IMR-90 (cell line): ENCODE results near the gene PRODH2. TPM values are rescaled to one million over a fixed set of nuclear protein-coding genes. Genes with fewer than 3 reads are reported as not detected.

Source experiments
- ATAC-seq: fragments of 200-7000 bp; cut with Tn5 transposase; 2 replicates; pipeline ENCODE4 v1.9.1; 2020; ENCODE audit warnings: low read depth, mild to moderate bottlenecking, moderate library complexity
- BruUV-seq: library from RNA; stranded (reverse); fragments of 400-500 nt; replicated peaks from 2 replicates; lab custom pipeline; 2021; lab: Mats Ljungman, UMichigan
- CTCF ChIA-PET: fragments of 300-600 bp; formaldehyde crosslinking; extraction: SDS; loops from one replicate; lab custom pipeline; 2021; ENCODE audit warnings: antibody characterized with exemption; lab: Yijun Ruan, JAX
- POLR2A ChIA-PET: fragments of 300-600 bp; sonication (Branson Sonifier 250); formaldehyde crosslinking; loops from one replicate; lab custom pipeline; 2022; ENCODE audit warnings: antibody characterized with exemption; ENCODE audit not compliant: unreplicated experiment; lab: Charles Lee
- DNase-seq: peaks from one replicate; pipeline ENCODE4 v3.0.0; 2013
- H2AFZ ChIP-seq: replicated peaks from 2 replicates; pipeline ENCODE3; 2013; ENCODE audit warnings: low read length, mild to moderate bottlenecking; ENCODE audit not compliant: poor library complexity
- H2AK5ac ChIP-seq: 2 replicates; pipeline ENCODE4 v1.6.1; 2013; ENCODE audit warnings: low read depth, low read length, inconsistent platforms
- H2AK9ac ChIP-seq: replicated peaks from 2 replicates; pipeline ENCODE3; 2013; ENCODE audit warnings: mild to moderate bottlenecking, low read depth, low read length, moderate library complexity; ENCODE audit not compliant: poor library complexity
- H2BK120ac ChIP-seq: 2 replicates; pipeline ENCODE4 v1.6.1; 2013; ENCODE audit warnings: low read depth, low read length, inconsistent platforms
- H2BK15ac ChIP-seq: 3 replicates; pipeline ENCODE4 v1.6.1; 2013; ENCODE audit warnings: low read depth, low read length, inconsistent platforms
- H2BK20ac ChIP-seq: 2 replicates; pipeline ENCODE4 v1.6.1; 2013; ENCODE audit warnings: low read depth, mild to moderate bottlenecking, inconsistent platforms, low read length, moderate library complexity
- H2BK5ac ChIP-seq: 2 replicates; pipeline ENCODE4 v1.6.1; 2013; ENCODE audit warnings: mild to moderate bottlenecking, low read depth, low read length, inconsistent platforms; ENCODE audit not compliant: poor library complexity, severe bottlenecking
- H3K14ac ChIP-seq: replicated peaks from 2 replicates; pipeline ENCODE4 v1.6.1; 2013; ENCODE audit warnings: low read depth, low read length, inconsistent platforms
- H3K18ac ChIP-seq: 2 replicates; pipeline ENCODE4 v1.6.1; 2013; ENCODE audit warnings: low read depth, low read length, control low read depth
- H3K23ac ChIP-seq: 2 replicates; pipeline ENCODE4 v1.6.1; 2013; ENCODE audit warnings: low read depth, low read length, inconsistent platforms
- H3K27ac ChIP-seq: 2 replicates; pipeline ENCODE4 v1.5.1; 2013; ENCODE audit warnings: mild to moderate bottlenecking, control low read depth, low read length; ENCODE audit not compliant: insufficient read depth
- H3K27me3 ChIP-seq: 2 replicates; pipeline ENCODE4 v1.6.1; 2013; ENCODE audit warnings: low read length; ENCODE audit not compliant: control insufficient read depth, insufficient read depth
- H3K36me3 ChIP-seq: 2 replicates; pipeline ENCODE4 v1.6.1; 2013; ENCODE audit warnings: low read length, mixed read lengths; ENCODE audit not compliant: control insufficient read depth, insufficient read depth
- H3K4ac ChIP-seq: 2 replicates; pipeline ENCODE4 v1.6.1; 2013; ENCODE audit warnings: low read depth, low read length, inconsistent platforms
- H3K4me1 ChIP-seq: 2 replicates; pipeline ENCODE4 v1.6.1; 2013; ENCODE audit warnings: low read length, mixed read lengths; ENCODE audit not compliant: control insufficient read depth, insufficient read depth
- H3K4me2 ChIP-seq: 2 replicates; pipeline ENCODE4 v1.6.1; 2013; ENCODE audit warnings: low read depth, mild to moderate bottlenecking, control low read depth, low read length, moderate library complexity
- H3K4me3 ChIP-seq: 2 replicates; pipeline ENCODE4 v1.5.1; 2013; ENCODE audit warnings: low read depth, mild to moderate bottlenecking, control low read depth, low read length, moderate library complexity; ENCODE audit not compliant: insufficient read depth
- H3K56ac ChIP-seq: 2 replicates; pipeline ENCODE4 v1.6.1; 2013; ENCODE audit warnings: low read length, inconsistent platforms; ENCODE audit not compliant: insufficient read depth; ENCODE audit errors: extremely low read depth
- H3K79me1 ChIP-seq, 2 experiments: 2 replicates each; pipeline ENCODE4 v1.6.1; 2013; ENCODE audit warnings: low read length in 2 of 2, inconsistent platforms in 1 of 2, low read depth in 1 of 2
- H3K9ac ChIP-seq: 2 replicates; pipeline ENCODE4 v1.6.1; 2013; ENCODE audit warnings: low read depth, low read length, control low read depth
- H3K9me1 ChIP-seq: 2 replicates; pipeline ENCODE4 v1.6.1; 2013; ENCODE audit warnings: low read length, inconsistent platforms; ENCODE audit not compliant: insufficient read depth
- H3K9me3 ChIP-seq: 2 replicates; pipeline ENCODE4 v1.6.1; 2013; ENCODE audit warnings: low read length; ENCODE audit not compliant: control insufficient read depth, insufficient read depth
- H4K20me1 ChIP-seq: 2 replicates; pipeline ENCODE4 v1.6.1; 2013; ENCODE audit warnings: low read length, inconsistent platforms; ENCODE audit not compliant: insufficient read depth
- H4K5ac ChIP-seq: 2 replicates; pipeline ENCODE4 v1.6.1; 2013; ENCODE audit warnings: mild to moderate bottlenecking, low read depth, low read length, control low read depth
- H4K8ac ChIP-seq, 2 experiments: 2 replicates each; pipeline ENCODE4 v1.6.1; 2013; ENCODE audit warnings: low read depth in 2 of 2, low read length in 2 of 2, control low read depth in 1 of 2, inconsistent platforms in 1 of 2
- H4K91ac ChIP-seq: 2 replicates; pipeline ENCODE4 v1.6.1; 2013; ENCODE audit warnings: low read depth, low read length, inconsistent platforms; ENCODE audit not compliant: insufficient read depth
- BHLHE40 ChIP-seq: fragments of 150-350 bp; IDR thresholded peaks from 2 replicates; pipeline ENCODE4 v1.6.1; 2016; ENCODE audit warnings: mild to moderate bottlenecking, low read depth, low read length
- CEBPB ChIP-seq: IDR thresholded peaks from 2 replicates; pipeline ENCODE4 v1.6.1; 2012; ENCODE audit warnings: low read depth, low read length, improper control_type of control experiment
- CHD1 ChIP-seq: IDR thresholded peaks from 2 replicates; pipeline ENCODE4 v1.6.1; 2012; ENCODE audit warnings: low read depth, low read length, improper control_type of control experiment
- CTCF ChIP-seq: conservative IDR thresholded peaks from 2 replicates; pipeline ENCODE4 v1.5.1; 2012; ENCODE audit warnings: mild to moderate bottlenecking, low read depth, low read length, improper control_type of control experiment
- ELK1 ChIP-seq: fragments of 150-350 bp; IDR thresholded peaks from 2 replicates; pipeline ENCODE4 v1.6.1; 2016; ENCODE audit warnings: low read depth, mild to moderate bottlenecking, low read length, moderate library complexity, borderline replicate concordance
- FOS ChIP-seq: fragments of 150-350 bp; IDR thresholded peaks from 2 replicates; pipeline ENCODE4 v1.6.1; 2016; ENCODE audit warnings: low read depth, low read length
- MAFK ChIP-seq: IDR thresholded peaks from 2 replicates; pipeline ENCODE4 v1.6.1; 2012; ENCODE audit warnings: low read depth, low read length, improper control_type of control experiment
- MAZ ChIP-seq: IDR thresholded peaks from 2 replicates; pipeline ENCODE4 v1.6.1; 2012; ENCODE audit warnings: low read depth, mild to moderate bottlenecking, low read length, improper control_type of control experiment, moderate library complexity, borderline replicate concordance
- NFE2L2 ChIP-seq: fragments of 150-350 bp; IDR thresholded peaks from 2 replicates; pipeline ENCODE4 v1.6.1; 2016; ENCODE audit warnings: low read depth, mild to moderate bottlenecking, low read length
- POLR2A ChIP-seq: IDR thresholded peaks from 2 replicates; pipeline ENCODE4 v1.6.1; 2012; ENCODE audit warnings: mild to moderate bottlenecking, low read depth, low read length
- RAD21 ChIP-seq: IDR thresholded peaks from 2 replicates; pipeline ENCODE4 v1.6.1; 2012; ENCODE audit warnings: low read length, improper control_type of control experiment
- RCOR1 ChIP-seq: IDR thresholded peaks from 2 replicates; pipeline ENCODE4 v1.6.1; 2012; ENCODE audit warnings: mild to moderate bottlenecking, low read length, improper control_type of control experiment; ENCODE audit not compliant: insufficient replicate concordance
- RFX5 ChIP-seq: IDR thresholded peaks from 2 replicates; pipeline ENCODE4 v1.8.0; 2012; ENCODE audit warnings: low read depth, mild to moderate bottlenecking, low read length, moderate library complexity
- SMC3 ChIP-seq: fragments of 150-350 bp; IDR thresholded peaks from 2 replicates; pipeline ENCODE4 v1.6.1; 2016; ENCODE audit warnings: low read depth, mild to moderate bottlenecking, antibody characterized with exemption, low read length, moderate library complexity
- USF2 ChIP-seq: fragments of 150-350 bp; IDR thresholded peaks from 2 replicates; pipeline ENCODE4 v1.6.1; 2017; ENCODE audit warnings: mild to moderate bottlenecking, antibody characterized with exemption, low read length, low read depth
- WGBS, 2 experiments: methylation state at CpG; one replicate each; pipeline versions ENCODE4 v1.1.5 to v1.1.7; 2013; ENCODE audit warnings: missing lambda C conversion rate in 2 of 2; ENCODE audit not compliant: insufficient read length in 1 of 2; ENCODE audit errors: extremely low coverage in 2 of 2; 5-methylcytosine and 5-hydroxymethylcytosine counted together
- dilution Hi-C: fragments of 300-500 bp; cut with HindIII; formaldehyde crosslinking; loops from one replicate; pipeline ENCODE4 v1.14.3; 2018; ENCODE audit warnings: low sequenced_read_pairs; ENCODE audit not compliant: unreplicated experiment
- in situ Hi-C: fragments of 300-500 bp; cut with MboI; formaldehyde crosslinking; loops from 3 replicates; pipeline ENCODE4 v1.14.3; 2019; ENCODE audit warnings: low sequenced_read_pairs, inconsistent platforms, mixed read lengths
- intact Hi-C: fragments of 100-400 bp; cut with micrococcal nuclease; formaldehyde crosslinking; loops from 2 replicates; pipeline ENCODE4 v1.10.0; 2022
- polyA plus RNA-seq, 3 experiments: library from polyadenylated mRNA; depleted of rRNA; stranded (reverse); fragments of >200 nt; gene quantifications; 2 replicates each; pipeline ENCODE4 v1.2.3, GENCODE V29; 2012; ENCODE audit warnings: low replicate concordance in 1 of 3
- total RNA-seq: library from RNA; depleted of rRNA; stranded (reverse); fragments of >200 nt; gene quantifications from 2 replicates; pipeline ENCODE4 v1.2.3, GENCODE V29; 2012

Gene PRODH2
- total and polyA plus RNA-seq, 2 of the 4 experiments (the other 2 are of a cell fraction), result not detected

- no peaks in the 10 kb centered on the region for H3K9me1 ChIP-seq
- H4K20me1 ChIP-seq, result no peaks in the 10 kb centered on the region
- no peak overlapping the region for H2BK20ac ChIP-seq
- intact Hi-C loops (no loop called here), dilution Hi-C loops (no loop called here), in situ Hi-C loops (no loop called here)
- ChIA-PET CTCF (no interaction called here), POLR2A (no interaction called here)
- H3K23ac ChIP-seq, result no peak overlapping the region
- no peak overlapping the region for H2BK120ac ChIP-seq
- H3K18ac ChIP-seq, result no peak overlapping the region
- no peak overlapping the region for H2BK15ac ChIP-seq
- ATAC-seq (no peak), DNase-seq (no peak)
- H3K9ac ChIP-seq, result no peak overlapping the region
- BruUV-seq, result no TSS peak
- no peak overlapping the region for H4K8ac ChIP-seq
- no peak overlapping the region for H2AFZ ChIP-seq
- no peak overlapping the region for H2AK5ac ChIP-seq
- no peaks in the 10 kb centered on the region for H3K79me1 ChIP-seq
- H3K27ac ChIP-seq, result no peak overlapping the region
- 73% methylated on average over 14 of the region's 18 CpGs; no CpG with 5 or more reads in 1 of the 2 experiments for WGBS, 2 experiments
- H3K4ac ChIP-seq, result no peak overlapping the region
- no peaks in the 10 kb centered on the region for H3K9me3 ChIP-seq
- H3K4me3 ChIP-seq, result no peak overlapping the region
- H2BK5ac ChIP-seq, result no peak overlapping the region
- H3K14ac ChIP-seq, result no peak overlapping the region
- no peak overlapping the region for H4K91ac ChIP-seq
- TF ChIP-seq POLR2A (no peak), NFE2L2 (no peak), MAFK (no peak), CHD1 (no peak), FOS (no peak), ELK1 (no peak), BHLHE40 (no peak), SMC3 (no peak), CTCF (no peak), RCOR1 (no peak), MAZ (no peak), CEBPB (no peak), USF2 (no peak), RFX5 (no peak), RAD21 (no peak)
- H2AK9ac ChIP-seq, result no peak overlapping the region
- H3K27me3 ChIP-seq, result peaks cover 23% of the 10 kb centered on the region
- H3K4me2 ChIP-seq, result no peak overlapping the region
- H3K36me3 ChIP-seq, result no peaks in the 10 kb centered on the region
- no peak overlapping the region for H4K5ac ChIP-seq
- H3K4me1 ChIP-seq, result no peaks in the 10 kb centered on the region
- no peak overlapping the region for H3K56ac ChIP-seq
Measured at GRCh38 chr19:35806597-35806996, 6.0 kb downstream of the PRODH2 start.
